Tibial nerve (tissue), 3 donors: ENCODE measurements around the gene NKAIN2.

Source experiments
- CTCF ChIP-seq, 5 experiments: fragments of 200-600 bp in 3 of 5; fragments of 450-650 bp in 2 of 5; sonication (generic) in 3 of 5; IDR thresholded peaks; one replicate each; pipeline ENCODE4 v1.5.1; 2016 to 2019; ENCODE audit warnings: antibody characterized with exemption in 5 of 5, mild to moderate bottlenecking in 3 of 5, moderate library complexity in 2 of 5
- POLR2A ChIP-seq, 2 donors: fragments of 450-650 bp; IDR thresholded peaks; one replicate each; pipeline ENCODE4 v1.6.1; 2017; ENCODE audit warnings: antibody characterized with exemption in 2 of 2, mild to moderate bottlenecking in 2 of 2, moderate library complexity in 2 of 2

- TF ChIP-seq POLR2A (IDR thresholded peaks at IDR 0.05) (no peak), CTCF (IDR thresholded peaks at IDR 0.05) (no peak)
These were observed 97.8 kb downstream of the NKAIN2 start for GRCh38 chr6:123901436-123901835.
